Activated T-cell treated with anti-CD3 and anti-CD28 coated beads, Interleukin-2, amount 50 U/mL, for 48 hours (primary cell): ENCODE data around the gene RIPOR1.

Source experiments
- DNase-seq, 2 experiments: peaks; one replicate each; pipeline ENCODE4 v3.0.0-alpha.2; 2020

RIPOR1 gene

DNA sequence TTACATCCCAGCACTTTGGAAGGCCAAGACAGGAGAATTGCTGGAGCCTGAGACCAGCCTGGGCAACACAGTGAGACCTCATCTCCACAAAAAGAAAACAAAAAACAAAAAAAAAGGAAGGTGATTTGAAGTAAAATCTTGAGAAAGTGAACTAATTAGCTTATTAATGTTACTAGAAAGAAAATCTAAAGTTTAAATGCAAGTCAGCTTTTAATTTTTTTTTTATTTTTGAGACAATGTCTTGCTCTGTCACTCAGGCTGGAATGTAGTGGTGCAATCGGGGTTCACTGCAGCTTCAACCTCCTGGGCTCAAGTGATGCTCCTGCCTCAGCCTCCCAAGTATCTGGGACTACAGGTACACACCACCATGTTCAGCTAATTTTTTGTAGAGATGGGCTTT lies 30.2 kb downstream of the RIPOR1 start:
- DNase-seq = no peak

- DNase-seq = no peak
Measured at GRCh38 chr16:67560827-67561342, 32.3 kb downstream of the RIPOR1 start.

DNA sequence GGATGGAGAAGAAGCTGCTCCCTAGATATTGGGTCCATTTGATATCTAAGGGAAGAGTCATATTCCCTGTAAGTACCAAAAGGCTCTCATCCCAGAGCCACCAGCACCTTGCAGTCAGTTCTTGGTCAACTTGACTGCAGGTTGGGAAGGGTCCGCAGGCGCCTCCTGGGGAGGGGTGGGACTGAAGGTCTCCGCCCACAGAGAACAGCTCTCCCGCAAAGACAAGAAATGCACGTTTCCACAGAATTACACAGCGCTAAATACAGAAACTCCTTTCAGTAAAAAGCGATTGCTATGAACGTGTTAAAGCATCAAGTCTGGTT lies 32.8 kb downstream of the RIPOR1 start:
- DNase-seq = no peak

GRCh38 chr16:67561824-67562525 lies 33.3 kb downstream of the RIPOR1 start:
- DNase-seq = peak; percentile 98 to 99

DNA sequence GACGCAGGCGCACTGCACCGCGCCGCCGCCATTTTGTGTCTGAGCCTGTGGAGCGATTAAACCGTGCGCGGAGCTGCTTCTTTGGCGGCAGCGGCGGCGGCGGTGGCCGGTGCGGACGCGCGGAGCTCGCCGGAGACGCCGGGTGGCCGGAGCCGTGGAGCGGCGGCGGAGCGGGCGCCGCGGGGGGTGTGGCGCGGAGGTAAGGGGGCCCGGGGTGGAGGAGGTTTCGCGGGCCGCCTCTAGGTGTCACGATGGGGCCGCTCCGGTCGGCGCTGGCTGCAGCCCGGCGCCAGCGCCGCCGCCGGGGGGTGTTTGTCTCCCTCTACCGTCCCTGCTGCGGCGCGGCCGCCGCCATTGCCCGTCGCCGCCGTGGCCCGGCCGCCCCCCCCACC lies 33.9 kb downstream of the RIPOR1 start, which contains the start of gene CTCF:
CTCF (plus strand) TSS at position 1 of the 392 bp plus-strand sequence. CDS start 48,307 bp downstream, outside the sequence.
- no peak for DNase-seq

DNA sequence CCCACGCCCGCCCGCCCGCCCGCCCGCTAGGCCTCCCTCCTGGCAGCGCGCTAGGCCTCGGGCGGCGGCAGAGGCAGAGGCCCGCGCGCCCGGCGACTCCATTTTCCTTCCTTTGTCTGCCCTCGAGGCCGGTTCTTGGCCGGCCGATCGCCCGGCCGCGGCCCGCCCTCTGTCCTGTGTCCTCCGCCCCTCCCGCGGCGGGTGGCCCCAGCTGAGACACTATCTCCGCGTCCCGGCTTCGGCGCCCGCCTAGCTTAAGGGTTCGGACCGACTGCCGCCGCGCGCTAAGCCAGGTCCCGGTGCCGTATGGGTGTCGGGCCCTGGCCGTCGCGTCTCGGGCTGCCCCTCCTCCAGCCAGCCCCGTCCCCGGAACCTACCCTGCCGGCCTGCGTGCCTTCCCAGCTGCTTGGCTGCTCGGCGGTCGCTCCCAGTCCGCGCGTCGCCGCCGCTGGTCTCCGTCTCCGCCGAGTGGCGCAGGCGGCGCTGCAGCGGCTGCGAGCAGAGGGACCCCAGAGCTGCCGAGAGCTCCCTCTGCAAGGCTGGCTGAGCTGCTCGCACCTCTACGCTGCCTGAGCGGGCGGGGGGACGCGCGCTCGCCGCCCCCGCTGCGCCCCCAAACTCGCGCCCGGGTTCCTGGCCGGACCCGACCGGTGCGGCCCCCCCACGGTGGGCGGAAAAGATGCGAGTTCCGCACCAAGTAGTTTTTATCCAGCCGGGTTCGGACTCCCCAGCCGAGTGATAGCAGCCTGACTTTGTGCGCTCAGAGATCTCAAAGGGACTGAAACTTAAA lies 34.5 kb downstream of the RIPOR1 start:
- DNase-seq = peak; percentile 70 to 77

DNA sequence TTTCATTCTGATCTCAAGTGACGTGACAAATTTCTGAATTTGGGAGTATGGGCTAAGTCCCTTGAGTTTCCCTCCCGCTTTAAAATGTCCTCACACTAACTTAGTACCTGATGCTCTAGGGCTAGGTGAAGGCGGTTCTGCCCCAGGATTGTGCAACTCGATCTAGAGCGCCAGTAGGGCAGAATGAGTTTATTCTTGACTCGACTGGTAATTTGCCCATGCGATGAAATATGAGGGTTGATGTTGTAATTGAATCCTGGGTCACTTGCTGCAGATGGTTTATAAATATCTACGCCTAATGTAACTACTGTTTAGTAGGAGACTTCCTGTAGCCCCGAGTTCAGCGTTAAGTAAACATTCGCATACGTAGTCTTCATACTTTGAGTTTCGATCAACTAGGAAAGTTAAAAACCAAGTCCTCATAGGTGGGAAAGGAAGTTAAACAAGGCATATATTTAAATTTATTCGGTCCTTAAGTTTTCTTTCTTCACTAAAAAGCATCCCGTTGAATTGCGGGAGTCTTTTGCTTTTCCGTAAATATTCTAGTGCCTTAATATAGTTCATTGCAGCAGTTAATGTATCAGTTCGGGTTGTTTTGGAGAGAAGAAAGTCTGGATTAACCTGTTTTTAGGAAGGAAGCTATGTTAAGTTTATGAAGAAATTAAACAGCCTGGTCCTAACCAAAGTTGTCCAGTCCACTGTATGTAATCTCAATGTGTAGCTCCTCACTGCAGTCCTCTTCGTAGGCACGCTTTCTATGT lies 35.3 kb downstream of the RIPOR1 start:
- peak in 1 of 2 experiments; percentile 49 for DNase-seq

- no peak for DNase-seq
Measured at GRCh38 chr16:67565470-67566100, 37.0 kb downstream of the RIPOR1 start.

- DNase-seq = no peak
Measured at GRCh38 chr16:67571464-67571863, 42.8 kb downstream of the RIPOR1 start.

DNA sequence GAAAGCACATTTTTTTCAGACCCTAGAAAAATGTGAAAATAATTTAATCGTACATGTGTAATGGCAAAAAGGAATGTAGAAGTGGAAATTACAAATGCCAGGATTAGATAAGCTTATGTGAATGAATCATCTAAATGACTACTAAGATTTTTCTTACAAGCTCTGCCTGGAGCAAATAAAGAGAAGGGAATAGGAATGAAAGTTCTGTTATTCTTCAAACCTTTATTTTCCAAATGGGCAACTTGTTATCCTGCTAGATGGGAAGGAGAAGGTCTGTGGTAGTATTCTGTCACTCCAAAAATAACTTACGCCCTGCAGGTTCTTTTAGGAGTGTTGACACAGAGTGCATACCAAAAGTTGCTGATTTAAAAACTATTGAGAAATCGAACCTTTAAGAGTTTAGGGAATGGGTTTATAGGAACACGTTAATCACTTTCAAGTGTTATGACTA lies 43.4 kb downstream of the RIPOR1 start:
- DNase-seq = no peak

DNA sequence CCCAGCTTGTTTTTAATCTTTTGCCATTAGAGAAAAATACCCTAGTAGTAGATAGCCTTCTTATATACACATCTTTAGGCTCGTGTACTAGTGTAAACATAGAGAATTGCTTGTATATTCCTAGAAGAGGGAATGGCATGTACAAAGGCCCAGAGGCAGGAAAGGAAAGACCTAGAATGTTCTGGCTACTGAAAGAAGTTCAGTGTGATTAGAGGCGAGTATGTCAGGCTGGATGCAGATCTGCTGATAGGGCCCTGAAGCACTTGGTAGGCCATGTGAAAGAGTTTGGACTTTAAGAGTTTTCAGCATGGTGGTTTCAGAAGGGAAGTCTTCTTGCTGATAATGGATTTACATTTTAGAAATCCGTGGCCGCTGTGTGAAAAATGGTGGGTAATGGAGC lies 51.1 kb downstream of the RIPOR1 start:
- DNase-seq = no peak

GRCh38 chr16:67580202-67580601 lies 51.6 kb downstream of the RIPOR1 start:
- DNase-seq = no peak

DNA sequence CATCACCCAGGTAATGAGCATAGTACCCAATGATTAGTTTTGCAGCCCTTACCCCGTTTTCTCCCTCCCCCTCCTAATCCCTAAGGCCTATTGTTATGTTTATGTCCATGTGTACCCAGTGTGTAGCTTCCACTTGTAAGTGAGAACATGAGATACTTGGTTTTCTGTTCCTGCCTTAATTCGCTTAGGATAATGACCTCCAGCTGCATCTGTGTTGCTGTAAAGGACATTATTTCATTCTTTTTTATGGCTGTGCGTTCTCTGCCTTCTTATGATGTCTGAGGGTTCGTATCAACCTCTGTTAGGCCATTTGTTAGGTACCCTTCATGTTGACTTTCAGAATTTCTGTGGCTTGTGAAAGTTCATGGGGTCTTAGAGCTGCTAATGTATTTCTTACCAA lies 64.7 kb downstream of the RIPOR1 start:
- no peak for DNase-seq

DNA sequence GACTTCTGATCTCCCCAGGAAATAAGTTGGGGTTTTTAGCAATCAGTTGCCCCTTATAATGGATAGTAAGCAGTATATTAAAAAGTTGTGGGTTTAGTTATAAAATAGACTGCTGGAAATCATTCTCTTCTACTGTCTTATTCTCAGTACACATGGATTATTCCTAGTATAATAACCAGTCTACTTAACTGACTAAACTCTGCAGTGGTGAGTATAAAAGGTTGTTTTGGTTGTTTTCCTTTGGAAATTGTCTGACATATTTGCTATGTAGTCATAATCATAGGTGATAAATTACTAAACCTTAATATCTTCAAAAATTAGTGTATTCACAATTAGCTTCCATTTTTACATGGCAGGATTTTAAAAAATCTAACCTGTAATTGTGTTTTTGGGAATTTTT lies 65.1 kb downstream of the RIPOR1 start:
- DNase-seq = no peak

DNA sequence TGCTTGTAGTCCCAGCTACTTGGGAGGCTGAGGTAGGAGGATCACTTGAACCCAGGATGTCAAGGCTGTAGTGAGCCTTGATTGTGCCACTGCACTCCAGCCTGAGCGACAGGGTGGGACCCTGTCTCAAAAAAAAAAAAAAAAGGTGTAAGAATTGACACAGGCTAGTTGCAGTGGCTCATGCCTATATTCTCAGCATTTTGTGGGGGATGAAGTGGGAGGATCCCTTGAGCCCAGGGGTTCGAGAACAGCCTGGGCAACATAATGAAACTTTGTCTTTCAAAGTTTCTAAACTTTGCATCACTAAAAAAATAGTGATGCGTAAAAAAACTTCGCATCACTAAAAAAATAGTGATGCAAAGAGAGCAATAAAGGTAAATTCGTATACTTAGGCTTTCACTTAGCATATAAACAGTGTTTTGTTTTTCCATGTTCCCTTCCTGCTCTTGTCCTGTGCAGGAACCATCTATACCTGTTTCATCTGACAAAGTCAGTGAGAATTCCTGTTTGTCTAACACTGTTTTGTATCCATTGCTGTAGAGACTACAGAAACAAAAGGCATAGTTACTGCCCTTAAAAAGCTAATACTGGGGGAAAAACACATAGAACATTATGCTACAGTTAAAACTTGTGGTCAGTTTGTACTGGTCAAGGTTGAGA lies 65.8 kb downstream of the RIPOR1 start:
- no peak for DNase-seq

DNA sequence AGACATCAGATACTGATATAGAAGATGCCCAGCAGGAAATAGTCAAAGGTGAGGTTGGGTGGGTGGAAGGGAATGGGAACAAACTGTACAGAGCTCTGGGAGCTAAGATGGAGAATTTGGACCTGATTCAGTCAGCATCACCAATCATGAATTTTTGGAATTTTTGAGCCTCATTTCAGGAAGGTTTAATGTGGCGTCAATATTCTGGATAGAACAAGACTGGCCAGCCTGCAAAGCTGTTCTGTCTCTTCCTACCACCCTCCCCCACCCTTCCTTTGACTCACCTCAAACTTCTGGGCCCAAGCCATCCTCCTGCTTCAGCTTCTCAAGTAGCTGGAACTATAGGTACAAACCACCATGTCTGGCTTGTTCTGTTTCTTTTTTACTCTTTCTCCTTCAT lies 66.3 kb downstream of the RIPOR1 start:
- DNase-seq = no peak
